Cardiac muscle cell (in vitro differentiated cells and primary cell): ENCODE results near the gene SHROOM4. TPM values are rescaled to one million over a fixed set of nuclear protein-coding genes. Genes with fewer than 3 reads are reported as not detected.

Source experiments
- DNase-seq, 2 donors: peaks; one replicate each; pipeline versions ENCODE4 v3.0.0 to v3.0.0-alpha.2; 2010 to 2017; ENCODE audit warnings: low read depth in 1 of 2, low spot score in 1 of 2
- H3K27ac ChIP-seq: fragments of 200-600 bp; sonication (generic); 2 replicates; pipeline ENCODE4 v1.5.1; 2016
- H3K27me3 ChIP-seq: fragments of 200-600 bp; sonication (generic); 2 replicates; pipeline ENCODE4 v1.6.0; 2016; ENCODE audit warnings: control low read depth
- H3K36me3 ChIP-seq: fragments of 200-600 bp; sonication (generic); 2 replicates; pipeline ENCODE4 v1.5.1; 2016; ENCODE audit warnings: control low read depth
- H3K4me1 ChIP-seq: fragments of 200-600 bp; sonication (generic); 2 replicates; pipeline ENCODE4 v1.8.1; 2017; ENCODE audit warnings: low read depth, mild to moderate bottlenecking, mixed run types
- H3K4me3 ChIP-seq: fragments of 200-600 bp; sonication (generic); 2 replicates; pipeline ENCODE4 v1.5.1; 2016; ENCODE audit warnings: mild to moderate bottlenecking
- H3K9me3 ChIP-seq: fragments of 200-600 bp; sonication (generic); 2 replicates; pipeline ENCODE4 v1.5.1; 2017; ENCODE audit warnings: low read depth, mild to moderate bottlenecking, control low read depth
- polyA plus RNA-seq: library from polyadenylated mRNA; unstranded; fragments of >200 nt; fragmentation: Nextera tagmentation; extraction: Ambion mirVana; gene quantifications from 2 replicates; pipeline ENCODE4 v1.2.1, GENCODE V29; 2016
- total RNA-seq: library from RNA; depleted of rRNA; stranded (reverse); fragments of >200 nt; gene quantifications from 2 replicates; pipeline ENCODE4 v1.2.3, GENCODE V29; 2016
- TF ChIP-seq, protein P1 (sequence below): IDR thresholded peaks from 2 replicates; pipeline ENCODE4 v1.5.1; 2012; ENCODE audit warnings: low read depth, mild to moderate bottlenecking, low read length

Gene SHROOM4
- total and polyA plus RNA-seq, 2 experiments from 2014 or later, result 1.3 to 1.8 TPM

DNA sequence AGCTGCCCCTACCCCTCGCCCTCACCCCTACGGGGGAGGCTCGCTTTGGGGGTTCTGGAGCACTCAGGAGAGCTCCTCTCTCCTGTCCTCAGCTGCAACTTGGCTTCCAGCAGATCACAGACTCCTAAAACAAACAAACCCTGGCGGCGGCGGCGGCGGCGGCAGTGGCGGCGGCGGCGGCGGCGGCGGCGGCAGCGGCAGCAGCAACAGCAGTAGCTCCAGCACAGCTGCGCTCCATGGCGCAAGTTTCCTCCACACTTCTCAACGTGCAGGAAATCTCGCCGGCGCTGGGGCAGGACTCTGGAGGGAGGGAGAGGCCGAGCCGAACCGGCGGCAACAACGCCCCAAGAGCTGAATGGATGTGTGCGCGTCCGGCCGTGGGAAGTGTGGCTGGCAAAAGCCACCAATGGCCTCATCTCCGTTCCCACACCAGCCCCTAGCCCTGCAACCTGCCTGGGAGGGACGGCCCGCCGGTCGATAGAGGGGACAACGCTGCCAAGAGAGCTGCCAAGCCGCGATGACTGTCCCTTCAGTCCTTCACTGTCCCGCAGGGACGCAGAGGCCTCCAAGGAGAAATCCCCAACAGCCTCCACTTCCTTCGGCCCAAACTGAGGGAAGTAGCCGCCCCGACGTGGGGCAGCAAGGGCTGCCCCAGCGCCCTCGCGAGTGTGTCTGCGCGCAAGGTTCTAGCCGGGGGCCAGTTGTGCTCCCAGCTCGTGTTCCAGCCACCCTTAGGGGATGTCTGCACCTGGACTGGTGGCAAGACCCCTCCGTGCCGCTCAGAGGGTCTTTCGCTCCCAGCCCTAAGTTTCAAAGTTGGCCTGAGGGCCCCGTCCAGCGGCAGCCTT, 775 bp downstream of the SHROOM4 start:
- Histone ChIP-seq H3K4me3 (peak overlapping the region; percentile 32), H3K9me3 (no peaks in the 10 kb centered on the region), H3K27me3 (no peaks in the 10 kb centered on the region), H3K36me3 (no peaks in the 10 kb centered on the region), H3K27ac (no peak overlapping the region), H3K4me1 (no peaks in the 10 kb centered on the region)
- TF ChIP-seq, protein P1, sequence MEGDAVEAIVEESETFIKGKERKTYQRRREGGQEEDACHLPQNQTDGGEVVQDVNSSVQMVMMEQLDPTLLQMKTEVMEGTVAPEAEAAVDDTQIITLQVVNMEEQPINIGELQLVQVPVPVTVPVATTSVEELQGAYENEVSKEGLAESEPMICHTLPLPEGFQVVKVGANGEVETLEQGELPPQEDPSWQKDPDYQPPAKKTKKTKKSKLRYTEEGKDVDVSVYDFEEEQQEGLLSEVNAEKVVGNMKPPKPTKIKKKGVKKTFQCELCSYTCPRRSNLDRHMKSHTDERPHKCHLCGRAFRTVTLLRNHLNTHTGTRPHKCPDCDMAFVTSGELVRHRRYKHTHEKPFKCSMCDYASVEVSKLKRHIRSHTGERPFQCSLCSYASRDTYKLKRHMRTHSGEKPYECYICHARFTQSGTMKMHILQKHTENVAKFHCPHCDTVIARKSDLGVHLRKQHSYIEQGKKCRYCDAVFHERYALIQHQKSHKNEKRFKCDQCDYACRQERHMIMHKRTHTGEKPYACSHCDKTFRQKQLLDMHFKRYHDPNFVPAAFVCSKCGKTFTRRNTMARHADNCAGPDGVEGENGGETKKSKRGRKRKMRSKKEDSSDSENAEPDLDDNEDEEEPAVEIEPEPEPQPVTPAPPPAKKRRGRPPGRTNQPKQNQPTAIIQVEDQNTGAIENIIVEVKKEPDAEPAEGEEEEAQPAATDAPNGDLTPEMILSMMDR, result no peak
- peak; percentile 43 to 66 for DNase-seq

DNA sequence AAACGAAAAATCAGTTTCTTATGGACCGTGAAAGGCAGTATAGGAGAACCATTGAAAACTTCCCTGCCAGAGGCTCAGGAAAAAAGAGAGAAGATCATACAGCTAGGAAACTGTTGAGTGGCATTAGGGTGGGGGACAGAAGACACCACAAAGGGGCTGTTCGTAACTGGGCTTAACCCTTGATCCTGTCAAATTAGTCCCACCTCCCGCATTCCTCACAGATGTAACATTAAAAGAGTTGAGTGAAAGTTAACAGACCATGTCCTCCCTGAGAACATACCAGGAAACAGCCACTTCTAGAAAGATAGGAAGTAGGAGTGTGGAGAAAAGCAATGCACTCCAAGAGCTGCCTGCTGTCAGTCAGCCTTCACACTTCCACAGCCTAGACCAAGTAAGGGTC, 8.7 kb downstream of the SHROOM4 start:
- no peaks in the 10 kb centered on the region for H3K27me3 ChIP-seq

DNA sequence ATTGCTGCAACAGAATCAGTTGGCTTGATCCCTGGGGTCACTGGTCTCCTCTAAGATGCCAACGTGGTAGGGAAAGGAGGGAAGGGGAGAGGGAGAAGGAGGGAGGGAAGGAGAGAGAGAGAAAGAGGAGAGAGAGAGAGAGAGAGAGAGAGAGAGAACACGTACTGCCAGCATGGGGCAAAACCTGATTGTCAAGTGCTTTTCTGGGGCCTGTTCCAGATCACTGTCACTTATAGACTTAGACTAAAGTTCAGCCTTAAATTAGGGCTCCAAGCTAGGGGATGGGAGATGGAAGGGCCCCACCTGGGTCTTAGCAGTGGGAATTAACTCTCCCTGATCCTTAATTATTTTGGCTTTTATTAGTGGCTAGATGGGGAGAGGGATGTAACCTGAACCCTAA, 12.9 kb downstream of the SHROOM4 start:
- Histone ChIP-seq H3K36me3 (no peaks in the 10 kb centered on the region), H3K27ac (no peak overlapping the region), H3K9me3 (no peaks in the 10 kb centered on the region), H3K4me1 (peaks cover 3% of the 10 kb centered on the region), H3K27me3 (no peaks in the 10 kb centered on the region), H3K4me3 (no peak overlapping the region)
- DNase-seq, result peak in 1 of 2 donors; percentile 32
- TF ChIP-seq, protein P1, result no peak

More for the DNA sequence above, 8.7 kb downstream of the SHROOM4 start:
- Histone ChIP-seq H3K4me1 (peaks cover 3% of the 10 kb centered on the region), H3K4me3 (no peak overlapping the region), H3K36me3 (no peaks in the 10 kb centered on the region), H3K27ac (no peak overlapping the region), H3K9me3 (no peaks in the 10 kb centered on the region)
- TF ChIP-seq, protein P1, result no peak
- DNase-seq, result peak in 1 of 2 donors; percentile 71

DNA sequence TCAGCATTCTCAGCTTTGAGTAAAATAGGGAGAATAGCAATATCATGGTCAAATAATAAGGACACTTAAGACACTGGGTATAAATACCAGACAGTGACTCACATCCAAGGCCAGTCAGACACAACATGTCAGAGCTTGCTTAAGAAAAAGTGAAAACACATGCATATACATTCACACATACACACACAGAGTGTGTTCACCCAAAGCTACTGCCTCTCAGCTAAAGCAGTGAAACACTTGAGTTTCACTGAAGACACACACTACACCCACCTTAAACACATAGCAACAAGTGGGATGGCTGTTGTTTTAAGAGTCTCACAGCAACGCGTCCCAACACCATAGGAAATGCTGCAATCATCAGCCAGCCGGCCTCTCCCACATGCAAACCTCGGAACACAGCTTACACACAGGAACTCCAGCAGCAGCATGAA, 14.4 kb downstream of the SHROOM4 start:
- Histone ChIP-seq H3K36me3 (no peaks in the 10 kb centered on the region), H3K4me1 (no peaks in the 10 kb centered on the region), H3K4me3 (no peak overlapping the region), H3K27me3 (no peaks in the 10 kb centered on the region), H3K9me3 (no peaks in the 10 kb centered on the region), H3K27ac (no peak overlapping the region)
- peak in 1 of 2 donors; percentile 73 for DNase-seq
- TF ChIP-seq, protein P1, result no peak

DNA sequence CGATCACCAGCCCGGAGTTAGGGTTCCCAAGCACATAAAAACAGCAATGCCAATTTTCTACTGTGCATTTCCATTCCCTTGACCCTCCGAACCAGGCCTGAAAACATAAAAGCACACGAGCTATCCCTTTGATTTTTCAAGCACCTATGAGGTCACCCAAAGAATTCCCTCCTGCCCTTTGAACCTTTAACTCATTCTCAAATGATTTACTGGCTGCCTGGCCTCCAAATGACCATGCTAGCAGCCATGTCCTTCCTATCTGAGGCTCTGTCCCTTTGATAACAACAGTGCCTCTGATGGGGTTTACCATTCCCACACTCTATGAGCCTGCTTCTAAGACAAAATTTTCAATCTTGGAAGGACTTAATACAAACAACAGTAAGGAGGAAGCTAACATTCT, 15.2 kb downstream of the SHROOM4 start:
- no peaks in the 10 kb centered on the region for H3K27me3 ChIP-seq
- H3K4me1 ChIP-seq, result no peaks in the 10 kb centered on the region
- DNase-seq, result no peak
- TF ChIP-seq, protein P1, result no peak
- no peak overlapping the region for H3K27ac ChIP-seq
- H3K36me3 ChIP-seq, result no peaks in the 10 kb centered on the region
- no peak overlapping the region for H3K4me3 ChIP-seq
- H3K9me3 ChIP-seq, result no peaks in the 10 kb centered on the region
